Ishikawa (cell line): Measurements from ENCODE around the gene MAML1.

Source experiments
- CEBPB ChIP-seq: IDR thresholded peaks from 2 replicates; pipeline ENCODE4 v1.6.1; 2012
- CREB1 ChIP-seq: IDR thresholded peaks from 2 replicates; pipeline ENCODE4 v1.6.1; 2012; ENCODE audit warnings: low read depth
- EGR1 ChIP-seq: IDR thresholded peaks from 2 replicates; pipeline ENCODE4 v1.6.1; 2012
- EP300 ChIP-seq: IDR thresholded peaks from 2 replicates; pipeline ENCODE4 v1.6.1; 2012; ENCODE audit warnings: borderline replicate concordance
- FOXM1 ChIP-seq: IDR thresholded peaks from 2 replicates; pipeline ENCODE4 v1.6.1; 2012; ENCODE audit warnings: low read depth, borderline replicate concordance
- NFIC ChIP-seq: IDR thresholded peaks from 2 replicates; pipeline ENCODE4 v1.6.1; 2012
- RAD21 ChIP-seq: IDR thresholded peaks from 2 replicates; pipeline ENCODE4 v1.6.1; 2012; ENCODE audit warnings: low read depth
- REST ChIP-seq: IDR thresholded peaks from 2 replicates; pipeline ENCODE4 v1.6.1; 2012; ENCODE audit warnings: low read depth, mild to moderate bottlenecking
- TAF1 ChIP-seq: IDR thresholded peaks from 2 replicates; pipeline ENCODE4 v1.6.1; 2012; ENCODE audit warnings: low read depth, mild to moderate bottlenecking
- TCF12 ChIP-seq: IDR thresholded peaks from 2 replicates; pipeline ENCODE4 v1.6.1; 2012; ENCODE audit warnings: low read depth
- TEAD4 ChIP-seq: IDR thresholded peaks from 2 replicates; pipeline ENCODE4 v1.6.1; 2012
- USF1 ChIP-seq: IDR thresholded peaks from 2 replicates; pipeline ENCODE4 v1.6.1; 2012
- YY1 ChIP-seq: IDR thresholded peaks from 2 replicates; pipeline ENCODE4 v1.6.1; 2012; ENCODE audit warnings: low read depth
- ZBTB7A ChIP-seq: IDR thresholded peaks from 2 replicates; pipeline ENCODE4 v1.6.1; 2012; ENCODE audit warnings: low read depth
- TF ChIP-seq, protein P1 (sequence below): IDR thresholded peaks from 2 replicates; pipeline ENCODE4 v1.6.1; 2012

MAML1 gene

GRCh38 chr5:179793468-179794139 is 61.0 kb downstream of the MAML1 start, which contains the start of gene LTC4S:
Gene LTC4S, plus strand, starts transcription at chr5:179793986. Its CDS starts 95 bp downstream, at chr5:179794081.
- TF ChIP-seq RAD21, result no peak
- no peak for TF ChIP-seq USF1
- 0 out of 2 replicates have a peak, but pooled peaks have one; percentile 33 for TF ChIP-seq ZBTB7A
- no peak for TF ChIP-seq CEBPB
- TF ChIP-seq, protein P1, sequence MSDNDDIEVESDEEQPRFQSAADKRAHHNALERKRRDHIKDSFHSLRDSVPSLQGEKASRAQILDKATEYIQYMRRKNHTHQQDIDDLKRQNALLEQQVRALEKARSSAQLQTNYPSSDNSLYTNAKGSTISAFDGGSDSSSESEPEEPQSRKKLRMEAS, result no peak
- TF ChIP-seq TEAD4, result no peak
- TF ChIP-seq EP300, result no peak
- no peak for TF ChIP-seq CREB1
- TF ChIP-seq REST, result no peak

GRCh38 chr5:179794171-179794570 is 61.5 kb downstream of the MAML1 start:
- TF ChIP-seq RAD21 (no peak), REST (no peak), FOXM1 (no peak), TAF1 (no peak), TCF12 (no peak), ZBTB7A (no peak), CREB1 (no peak), TEAD4 (no peak), USF1 (no peak), YY1 (no peak), EGR1 (no peak), CEBPB (no peak), NFIC (no peak), EP300 (no peak)
- TF ChIP-seq, protein P1, result no peak

DNA sequence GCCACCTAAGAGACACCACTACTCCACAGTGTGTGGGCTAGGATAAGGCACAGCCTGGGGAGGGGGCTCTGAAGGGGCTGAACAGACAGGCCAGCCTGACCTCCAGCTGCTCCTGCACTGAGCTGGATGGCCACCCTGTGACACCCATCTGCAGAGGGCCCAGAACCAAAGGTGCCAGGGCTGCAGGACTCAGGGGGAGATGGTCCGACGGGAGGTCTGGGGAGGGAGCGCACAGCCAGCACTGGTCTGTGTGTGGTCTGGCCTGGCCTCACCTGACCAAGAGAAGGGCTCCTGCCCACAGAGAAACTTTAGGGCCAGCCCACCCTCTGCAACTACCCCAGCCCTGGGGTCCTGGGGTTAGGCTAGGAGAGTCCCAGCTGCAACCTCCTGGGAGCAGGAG is 62.0 kb downstream of the MAML1 start:
- no peak for TF ChIP-seq NFIC
- TF ChIP-seq ZBTB7A, result 0 out of 2 replicates have a peak, but pooled peaks have one; percentile 3

DNA sequence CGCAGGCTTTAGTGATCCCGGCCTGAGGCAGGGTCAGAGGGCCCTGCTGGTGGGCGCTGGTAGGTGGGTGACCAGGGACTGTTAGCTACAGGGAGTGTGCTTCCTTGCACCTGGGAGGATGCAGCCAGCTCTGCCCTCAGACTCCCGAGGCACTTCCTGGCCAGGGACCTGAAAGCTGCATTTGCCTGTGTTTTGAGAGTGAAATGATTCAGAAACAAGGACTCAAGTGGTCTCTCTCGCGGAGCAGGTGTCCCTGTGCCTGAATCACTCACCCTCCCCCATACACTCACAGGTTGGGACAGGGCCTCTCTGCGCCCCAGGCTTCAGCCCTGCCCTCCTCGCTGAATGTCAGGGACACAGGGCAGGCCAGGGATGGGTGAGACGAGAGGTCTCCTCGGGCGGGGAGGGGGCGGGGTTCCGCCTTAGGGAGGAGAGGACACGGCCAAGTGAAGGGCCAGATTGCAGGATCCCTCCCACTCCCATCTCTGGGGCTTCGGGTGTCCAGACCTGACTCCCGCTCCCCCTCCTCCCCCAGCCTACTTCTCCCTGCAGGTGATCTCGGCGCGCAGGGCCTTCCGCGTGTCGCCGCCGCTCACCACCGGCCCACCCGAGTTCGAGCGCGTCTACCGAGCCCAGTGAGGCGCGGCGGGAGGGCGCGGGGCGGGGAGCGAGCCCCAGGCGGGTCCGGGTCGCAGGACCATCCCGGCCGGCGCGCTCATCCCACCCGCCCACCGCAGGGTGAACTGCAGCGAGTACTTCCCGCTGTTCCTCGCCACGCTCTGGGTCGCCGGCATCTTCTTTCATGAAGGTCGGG is 62.6 kb downstream of the MAML1 start:
- TF ChIP-seq FOXM1 (no peak), REST (no peak), TCF12 (no peak), TAF1 (no peak), CEBPB (no peak), NFIC (no peak), CREB1 (no peak), ZBTB7A (0 out of 2 replicates have a peak, but pooled peaks have one; percentile 4), EGR1 (no peak), RAD21 (no peak), EP300 (no peak)
- TF ChIP-seq, protein P1, result peak; percentile 32
